ENCODE data around the gene CENPK.

DNA sequence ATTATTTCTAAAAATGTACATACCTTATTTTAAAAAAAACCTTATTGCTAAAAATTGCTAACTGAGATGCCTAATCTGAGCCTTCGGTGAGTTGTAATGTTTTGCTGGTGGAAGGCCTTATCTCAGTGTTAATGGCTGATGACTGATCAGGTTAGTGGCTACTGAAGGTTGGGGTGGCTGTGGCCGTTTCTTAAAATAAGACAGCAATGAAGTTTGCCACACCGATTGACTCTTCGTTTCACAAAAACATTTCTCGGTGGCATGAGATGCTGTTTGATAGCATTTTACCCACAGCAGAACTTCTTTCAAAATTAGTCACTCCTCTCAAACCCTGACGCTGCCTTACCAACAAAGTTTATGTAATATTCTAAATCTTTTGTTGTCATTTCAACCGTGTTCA lies 14.7 kb downstream of the CENPK start:
- TF ChIP-seq, protein P1, sequence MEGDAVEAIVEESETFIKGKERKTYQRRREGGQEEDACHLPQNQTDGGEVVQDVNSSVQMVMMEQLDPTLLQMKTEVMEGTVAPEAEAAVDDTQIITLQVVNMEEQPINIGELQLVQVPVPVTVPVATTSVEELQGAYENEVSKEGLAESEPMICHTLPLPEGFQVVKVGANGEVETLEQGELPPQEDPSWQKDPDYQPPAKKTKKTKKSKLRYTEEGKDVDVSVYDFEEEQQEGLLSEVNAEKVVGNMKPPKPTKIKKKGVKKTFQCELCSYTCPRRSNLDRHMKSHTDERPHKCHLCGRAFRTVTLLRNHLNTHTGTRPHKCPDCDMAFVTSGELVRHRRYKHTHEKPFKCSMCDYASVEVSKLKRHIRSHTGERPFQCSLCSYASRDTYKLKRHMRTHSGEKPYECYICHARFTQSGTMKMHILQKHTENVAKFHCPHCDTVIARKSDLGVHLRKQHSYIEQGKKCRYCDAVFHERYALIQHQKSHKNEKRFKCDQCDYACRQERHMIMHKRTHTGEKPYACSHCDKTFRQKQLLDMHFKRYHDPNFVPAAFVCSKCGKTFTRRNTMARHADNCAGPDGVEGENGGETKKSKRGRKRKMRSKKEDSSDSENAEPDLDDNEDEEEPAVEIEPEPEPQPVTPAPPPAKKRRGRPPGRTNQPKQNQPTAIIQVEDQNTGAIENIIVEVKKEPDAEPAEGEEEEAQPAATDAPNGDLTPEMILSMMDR (IDR thresholded peaks at IDR 0.05): no peak
- TF ChIP-seq ZFX (IDR thresholded peaks at IDR 0.05; ENCODE audit: borderline replicate concordance): no peak
